D721Med (cell line): Measurements from ENCODE around the gene PANK3.

Experiments
- DNase-seq: peaks from one replicate; pipeline ENCODE4 v3.0.0; 2011; ENCODE audit warnings: low spot score; ENCODE audit not compliant: insufficient read length
- FAIRE-seq: peaks from 2 replicates; lab custom pipeline; 2011; peaks lifted over from hg19 to GRCh38; lab: Jason Lieb, UNC
- TF ChIP-seq, protein P1 (sequence below): IDR thresholded peaks from 2 replicates; pipeline ENCODE4 v1.5.1; 2012; ENCODE audit warnings: mild to moderate bottlenecking, control low read depth; ENCODE audit not compliant: insufficient read depth; ENCODE audit errors: missing control alignments

The PANK3 gene

DNA sequence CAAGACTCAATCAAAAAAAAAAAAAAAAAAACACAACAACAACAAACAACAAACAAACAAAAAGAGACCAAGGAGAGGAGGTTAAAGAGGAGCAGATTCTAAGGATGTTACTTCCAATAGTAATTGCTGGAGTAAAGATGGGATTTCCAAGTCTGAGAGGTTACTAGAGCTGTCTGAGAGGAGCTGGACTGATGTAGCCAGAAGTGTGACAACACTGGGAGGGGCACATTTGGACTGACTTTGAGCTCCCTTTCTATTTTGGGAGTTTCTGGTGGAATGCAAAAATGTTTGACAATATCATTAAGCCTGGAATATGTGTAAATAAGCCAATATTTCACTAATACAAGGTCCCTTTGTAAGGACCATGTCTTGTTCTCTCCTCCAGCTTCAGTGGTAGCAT lies 25.3 kb upstream of the PANK3 start:
- DNase-seq (no peak), FAIRE-seq (no peak)
- TF ChIP-seq, protein P1, sequence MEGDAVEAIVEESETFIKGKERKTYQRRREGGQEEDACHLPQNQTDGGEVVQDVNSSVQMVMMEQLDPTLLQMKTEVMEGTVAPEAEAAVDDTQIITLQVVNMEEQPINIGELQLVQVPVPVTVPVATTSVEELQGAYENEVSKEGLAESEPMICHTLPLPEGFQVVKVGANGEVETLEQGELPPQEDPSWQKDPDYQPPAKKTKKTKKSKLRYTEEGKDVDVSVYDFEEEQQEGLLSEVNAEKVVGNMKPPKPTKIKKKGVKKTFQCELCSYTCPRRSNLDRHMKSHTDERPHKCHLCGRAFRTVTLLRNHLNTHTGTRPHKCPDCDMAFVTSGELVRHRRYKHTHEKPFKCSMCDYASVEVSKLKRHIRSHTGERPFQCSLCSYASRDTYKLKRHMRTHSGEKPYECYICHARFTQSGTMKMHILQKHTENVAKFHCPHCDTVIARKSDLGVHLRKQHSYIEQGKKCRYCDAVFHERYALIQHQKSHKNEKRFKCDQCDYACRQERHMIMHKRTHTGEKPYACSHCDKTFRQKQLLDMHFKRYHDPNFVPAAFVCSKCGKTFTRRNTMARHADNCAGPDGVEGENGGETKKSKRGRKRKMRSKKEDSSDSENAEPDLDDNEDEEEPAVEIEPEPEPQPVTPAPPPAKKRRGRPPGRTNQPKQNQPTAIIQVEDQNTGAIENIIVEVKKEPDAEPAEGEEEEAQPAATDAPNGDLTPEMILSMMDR, result no peak

DNA sequence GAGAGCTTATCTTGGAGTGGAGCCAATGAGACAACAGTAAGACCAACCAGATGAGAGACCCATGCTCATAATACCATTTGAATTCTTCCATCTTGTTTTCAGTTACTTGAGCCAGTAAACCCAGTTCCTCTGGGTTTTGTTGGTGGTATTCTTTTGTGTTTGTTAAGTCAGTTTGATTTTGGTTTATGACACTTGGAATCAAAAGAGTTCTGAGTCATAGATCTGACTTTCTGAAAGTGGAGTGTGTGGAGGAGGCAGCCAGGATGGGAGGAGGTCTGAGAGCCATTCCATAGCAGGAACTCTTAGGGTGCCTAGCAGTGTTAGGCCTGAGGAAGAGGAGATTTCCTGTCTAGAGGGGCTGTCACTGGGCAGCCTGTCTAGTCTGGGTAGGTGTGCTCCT lies 24.6 kb upstream of the PANK3 start:
- FAIRE-seq (no peak), DNase-seq (no peak)
- TF ChIP-seq, protein P1, result no peak

DNA sequence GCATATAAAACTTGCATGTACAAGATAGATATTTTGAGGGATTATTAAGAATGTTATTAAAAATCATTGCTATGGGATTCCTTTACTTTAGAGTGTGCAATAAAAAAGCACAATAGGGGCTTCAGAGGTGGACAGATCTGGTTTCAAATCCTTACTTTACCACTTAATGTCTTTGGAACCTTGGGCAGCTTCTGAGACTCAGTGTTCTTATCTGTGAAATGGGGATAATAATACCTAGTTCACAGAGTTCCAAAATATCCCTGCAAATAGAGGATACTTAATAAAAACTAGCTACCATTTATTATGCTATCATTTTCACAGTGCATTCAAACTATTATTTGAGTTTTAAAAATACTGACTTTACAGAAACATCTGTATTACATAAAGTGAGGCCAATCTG lies 23.3 kb upstream of the PANK3 start:
- TF ChIP-seq, protein P1, result no peak
- no peak for FAIRE-seq

DNA sequence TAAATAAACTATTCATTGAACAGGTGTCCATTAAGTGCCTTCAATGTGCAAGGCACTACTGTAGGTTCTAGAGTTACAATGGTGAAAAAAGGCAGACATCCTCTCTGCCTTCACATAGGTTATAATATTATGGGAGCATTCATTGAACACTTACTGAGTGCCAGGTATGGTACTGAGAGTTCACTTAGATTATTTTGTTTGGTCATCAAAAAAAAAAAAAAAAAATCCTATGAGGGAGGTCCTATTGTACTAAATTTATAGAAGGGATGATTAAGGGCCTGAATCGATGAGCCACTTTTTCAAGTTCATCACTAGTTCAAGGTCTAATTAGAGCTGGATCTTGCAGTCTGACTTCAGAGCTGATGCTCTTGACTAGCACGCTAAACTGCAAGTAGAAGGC lies 22.8 kb upstream of the PANK3 start:
- TF ChIP-seq, protein P1, result no peak
- no peak for FAIRE-seq
- DNase-seq, result no peak

More for the DNA sequence above, 23.3 kb upstream of the PANK3 start:
- DNase-seq, result no peak

DNA sequence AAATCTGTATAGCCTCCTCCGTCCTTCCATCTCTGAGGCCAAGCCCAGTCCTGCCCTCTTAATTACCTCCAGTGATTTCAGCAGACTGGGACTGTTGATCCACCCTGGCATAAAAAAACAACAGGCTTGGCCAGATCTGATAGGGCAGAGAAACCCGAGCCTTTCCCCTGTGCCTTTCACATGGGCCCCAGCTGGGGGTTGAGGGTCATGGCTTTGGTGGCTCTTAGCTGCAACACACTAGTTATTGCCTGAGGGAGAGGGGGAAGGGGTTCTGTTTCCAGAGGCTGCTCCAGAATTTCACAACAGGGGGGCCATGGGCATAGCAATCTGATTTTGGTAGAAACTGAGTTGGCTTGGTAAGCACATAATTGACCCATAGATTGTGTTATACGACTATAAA lies 21.2 kb upstream of the PANK3 start:
- DNase-seq (no peak), FAIRE-seq (no peak)
- TF ChIP-seq, protein P1, result no peak

DNA sequence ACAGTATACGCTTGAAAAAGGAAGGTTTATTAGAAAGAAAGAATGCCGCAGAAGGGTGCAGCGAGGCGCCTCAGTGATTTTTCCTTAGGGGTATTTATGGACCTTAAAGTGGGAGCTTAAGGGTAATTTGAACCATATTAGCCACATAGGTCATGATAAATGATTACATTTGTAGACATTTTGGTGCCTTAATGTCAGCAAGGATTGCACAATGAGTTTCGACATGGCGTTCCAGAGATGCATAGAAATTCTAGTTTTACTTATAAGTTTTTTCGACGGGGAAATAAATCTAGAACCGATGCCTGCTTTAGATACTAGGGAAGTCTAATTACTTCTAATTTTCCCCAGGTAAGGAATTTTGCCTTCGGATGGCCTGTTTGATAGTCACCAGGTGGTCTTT lies 20.7 kb upstream of the PANK3 start:
- no peak for DNase-seq
- TF ChIP-seq, protein P1, result no peak
- no peak for FAIRE-seq

DNA sequence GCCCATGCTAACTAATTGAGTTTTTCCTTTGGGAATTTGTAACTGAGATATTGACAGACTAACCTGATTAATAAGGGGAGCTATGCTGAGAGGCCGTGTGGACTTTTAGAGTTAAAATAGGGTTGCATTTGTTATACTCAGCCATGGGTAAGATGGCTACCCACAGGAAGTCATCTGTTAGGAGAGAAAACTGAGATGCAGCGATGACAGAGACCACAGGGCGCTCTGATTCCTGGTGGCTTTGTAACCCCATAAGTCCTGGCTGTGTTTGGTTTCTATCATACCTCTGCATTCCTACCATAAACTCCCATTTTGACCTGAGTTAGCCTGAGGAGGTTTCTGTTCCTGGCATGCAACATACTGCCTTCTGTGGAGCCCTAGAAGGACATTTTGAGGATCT lies 19.5 kb upstream of the PANK3 start:
- FAIRE-seq (no peak), DNase-seq (no peak)
- TF ChIP-seq, protein P1, result no peak
